ENCODE data around the gene DRD3.

DRD3 gene

DNA sequence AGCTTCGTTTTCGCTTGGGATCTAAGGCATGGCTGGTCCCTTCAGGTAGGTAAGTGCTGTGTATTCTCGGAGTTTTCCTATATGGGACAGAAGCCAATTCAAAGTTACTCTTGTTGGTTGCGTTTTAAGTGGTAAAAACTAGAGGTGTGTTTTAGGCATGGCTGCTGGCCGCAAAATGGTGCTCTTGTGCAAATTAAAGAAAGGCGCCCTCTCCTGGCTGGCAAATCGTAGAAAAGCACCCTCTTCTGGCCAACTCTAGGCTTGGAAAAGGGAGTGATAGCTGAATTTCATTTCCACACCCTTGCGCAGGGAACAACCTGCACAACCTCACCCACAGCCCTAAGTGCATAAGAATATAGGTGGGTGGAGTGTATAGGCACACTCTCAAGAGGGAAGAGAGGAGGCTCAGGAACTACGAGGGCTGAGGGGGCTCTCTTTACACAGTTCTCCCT lies 23.5 kb downstream of the DRD3 start:
- H3K27ac ChIP-seq = no peak overlapping the region
- H3K36me3 ChIP-seq (ENCODE audit: insufficient read depth) = no peaks in the 10 kb centered on the region
- no peak overlapping the region for H3K9ac ChIP-seq
- H2AFZ ChIP-seq (ENCODE audit: low read depth) = no peak overlapping the region
- H3K4me3 ChIP-seq (IDR thresholded peaks at IDR 0.05; ENCODE audit: insufficient read depth, low read depth, low read length) = no peak overlapping the region
- no peaks in the 10 kb centered on the region for H4K20me1 ChIP-seq (ENCODE audit: insufficient read depth)
- H3K79me2 ChIP-seq (ENCODE audit: insufficient read depth, low read depth) = no peaks in the 10 kb centered on the region
- TF ChIP-seq, protein P1, sequence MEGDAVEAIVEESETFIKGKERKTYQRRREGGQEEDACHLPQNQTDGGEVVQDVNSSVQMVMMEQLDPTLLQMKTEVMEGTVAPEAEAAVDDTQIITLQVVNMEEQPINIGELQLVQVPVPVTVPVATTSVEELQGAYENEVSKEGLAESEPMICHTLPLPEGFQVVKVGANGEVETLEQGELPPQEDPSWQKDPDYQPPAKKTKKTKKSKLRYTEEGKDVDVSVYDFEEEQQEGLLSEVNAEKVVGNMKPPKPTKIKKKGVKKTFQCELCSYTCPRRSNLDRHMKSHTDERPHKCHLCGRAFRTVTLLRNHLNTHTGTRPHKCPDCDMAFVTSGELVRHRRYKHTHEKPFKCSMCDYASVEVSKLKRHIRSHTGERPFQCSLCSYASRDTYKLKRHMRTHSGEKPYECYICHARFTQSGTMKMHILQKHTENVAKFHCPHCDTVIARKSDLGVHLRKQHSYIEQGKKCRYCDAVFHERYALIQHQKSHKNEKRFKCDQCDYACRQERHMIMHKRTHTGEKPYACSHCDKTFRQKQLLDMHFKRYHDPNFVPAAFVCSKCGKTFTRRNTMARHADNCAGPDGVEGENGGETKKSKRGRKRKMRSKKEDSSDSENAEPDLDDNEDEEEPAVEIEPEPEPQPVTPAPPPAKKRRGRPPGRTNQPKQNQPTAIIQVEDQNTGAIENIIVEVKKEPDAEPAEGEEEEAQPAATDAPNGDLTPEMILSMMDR (conservative IDR thresholded peaks at IDR 0.05; ENCODE audit: low read depth, low read length) = peak; percentile 61; the same call in 1 of the 2 replicates
- H3K27me3 ChIP-seq (ENCODE audit: insufficient read depth, low read depth) = no peaks in the 10 kb centered on the region
- H3K4me1 ChIP-seq (ENCODE audit: low read depth, poor library complexity, severe bottlenecking) = peaks cover 3% of the 10 kb centered on the region
- H3K4me2 ChIP-seq = no peak overlapping the region

DNA sequence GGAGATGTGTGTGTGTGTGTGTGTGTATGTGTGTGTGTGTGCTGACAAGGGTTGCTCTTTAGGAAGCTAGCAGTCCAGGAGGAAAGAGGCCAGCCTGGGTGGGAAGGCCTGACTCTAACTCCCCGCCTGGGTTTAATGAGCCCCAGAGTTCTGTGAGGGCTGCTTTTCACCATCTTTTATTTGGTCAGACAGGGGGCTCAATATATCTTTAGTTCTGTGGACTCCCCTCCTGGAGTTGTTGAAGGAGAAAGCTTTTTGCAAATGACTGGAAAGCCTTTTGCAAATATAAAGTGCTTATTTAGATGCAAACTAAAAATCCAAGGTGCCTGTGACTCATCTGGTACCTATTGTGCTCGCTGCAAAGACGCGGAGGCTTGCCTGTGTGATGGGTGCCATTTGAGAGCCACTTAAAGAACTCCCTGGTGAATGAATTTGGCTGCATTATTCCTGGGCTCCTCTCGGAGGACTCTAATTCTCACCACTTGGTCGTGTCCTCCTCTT lies 24.5 kb downstream of the DRD3 start:
- Histone ChIP-seq H3K9ac (no peak overlapping the region), H3K79me2 (ENCODE audit: insufficient read depth, low read depth) (no peaks in the 10 kb centered on the region), H3K4me3 (IDR thresholded peaks at IDR 0.05; ENCODE audit: insufficient read depth, low read depth, low read length) (no peak overlapping the region), H2AFZ (ENCODE audit: low read depth) (no peak overlapping the region), H3K27ac (no peak overlapping the region), H3K27me3 (ENCODE audit: insufficient read depth, low read depth) (no peaks in the 10 kb centered on the region), H4K20me1 (ENCODE audit: insufficient read depth) (no peaks in the 10 kb centered on the region), H3K4me1 (ENCODE audit: low read depth, poor library complexity, severe bottlenecking) (peaks cover 3% of the 10 kb centered on the region), H3K36me3 (ENCODE audit: insufficient read depth) (no peaks in the 10 kb centered on the region), H3K4me2 (no peak overlapping the region)
- TF ChIP-seq, protein P1 (conservative IDR thresholded peaks at IDR 0.05; ENCODE audit: low read depth, low read length) = no peak

- H3K4me1 ChIP-seq (ENCODE audit: low read depth, poor library complexity, severe bottlenecking) = peaks cover 3% of the 10 kb centered on the region
- H3K4me2 ChIP-seq = peak overlapping the region; percentile 49; the same call in 1 of the 2 replicates
- H3K4me3 ChIP-seq (IDR thresholded peaks at IDR 0.05; ENCODE audit: insufficient read depth, low read depth, low read length) = peak overlapping the region; percentile 66
- no peaks in the 10 kb centered on the region for H3K27me3 ChIP-seq (ENCODE audit: insufficient read depth, low read depth)
- no peaks in the 10 kb centered on the region for H3K36me3 ChIP-seq (ENCODE audit: insufficient read depth)
- H2AFZ ChIP-seq (ENCODE audit: low read depth) = peak overlapping the region; percentile 87
- H3K79me2 ChIP-seq (ENCODE audit: insufficient read depth, low read depth) = no peaks in the 10 kb centered on the region
- H3K27ac ChIP-seq = no peak overlapping the region
- peak overlapping the region; percentile 38; the same call in 1 of the 2 replicates for H3K9ac ChIP-seq
- TF ChIP-seq, protein P1 (conservative IDR thresholded peaks at IDR 0.05; ENCODE audit: low read depth, low read length) = peak; percentile 94
- H4K20me1 ChIP-seq (ENCODE audit: insufficient read depth) = no peaks in the 10 kb centered on the region
These were observed 26.2 kb downstream of the DRD3 start for GRCh38 chr3:114152519-114153151.

DNA sequence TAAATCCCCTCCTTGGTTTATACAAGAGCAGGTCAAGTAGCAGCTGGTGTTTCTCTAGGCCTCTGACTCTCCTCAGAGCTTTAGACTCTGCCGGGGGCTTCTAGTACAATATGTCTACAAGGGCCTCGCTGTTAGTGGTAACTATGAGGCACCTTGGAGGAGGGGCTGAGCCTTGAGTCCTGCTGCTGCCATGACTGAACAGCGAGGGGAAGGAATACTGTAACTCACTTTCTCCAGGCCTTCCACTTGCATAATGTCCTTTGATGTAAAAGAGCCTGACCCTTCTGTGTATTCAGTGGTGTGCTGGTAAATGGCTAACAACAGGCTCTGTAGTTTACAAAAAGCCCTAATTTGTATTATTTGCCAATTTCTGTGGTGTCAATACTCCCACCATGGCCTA lies 27.8 kb downstream of the DRD3 start:
- H3K36me3 ChIP-seq (ENCODE audit: insufficient read depth) = no peaks in the 10 kb centered on the region
- no peak overlapping the region for H3K9ac ChIP-seq
- no peaks in the 10 kb centered on the region for H3K79me2 ChIP-seq (ENCODE audit: insufficient read depth, low read depth)
- H3K4me1 ChIP-seq (ENCODE audit: low read depth, poor library complexity, severe bottlenecking) = peaks cover 3% of the 10 kb centered on the region
- H3K27ac ChIP-seq = no peak overlapping the region
- no peak overlapping the region for H3K4me3 ChIP-seq (IDR thresholded peaks at IDR 0.05; ENCODE audit: insufficient read depth, low read depth, low read length)
- H4K20me1 ChIP-seq (ENCODE audit: insufficient read depth) = no peaks in the 10 kb centered on the region
- TF ChIP-seq, protein P1 (conservative IDR thresholded peaks at IDR 0.05; ENCODE audit: low read depth, low read length) = no peak
- no peak overlapping the region for H3K4me2 ChIP-seq
- H3K27me3 ChIP-seq (ENCODE audit: insufficient read depth, low read depth) = no peaks in the 10 kb centered on the region
- no peak overlapping the region for H2AFZ ChIP-seq (ENCODE audit: low read depth)

All from KMS-11 (cell line).